Suprapubic skin (tissue), 3 donors: ENCODE measurements around the gene RAB22A.

Experiments
- POLR2A ChIP-seq, 2 donors: fragments of 450-650 bp; IDR thresholded peaks; one replicate each; pipeline ENCODE4 v1.6.1; 2017; ENCODE audit warnings: antibody characterized with exemption in 2 of 2, mild to moderate bottlenecking in 2 of 2, moderate library complexity in 2 of 2
- TF ChIP-seq, protein P1 (sequence below), 2 donors: fragments of 200-600 bp in 1 of 2; fragments of 450-650 bp in 1 of 2; sonication (generic) in 1 of 2; IDR thresholded peaks; one replicate each; pipeline ENCODE4 v1.5.1; 2016 to 2019; ENCODE audit warnings: antibody characterized with exemption in 2 of 2, mild to moderate bottlenecking in 1 of 2, moderate library complexity in 1 of 2

DNA sequence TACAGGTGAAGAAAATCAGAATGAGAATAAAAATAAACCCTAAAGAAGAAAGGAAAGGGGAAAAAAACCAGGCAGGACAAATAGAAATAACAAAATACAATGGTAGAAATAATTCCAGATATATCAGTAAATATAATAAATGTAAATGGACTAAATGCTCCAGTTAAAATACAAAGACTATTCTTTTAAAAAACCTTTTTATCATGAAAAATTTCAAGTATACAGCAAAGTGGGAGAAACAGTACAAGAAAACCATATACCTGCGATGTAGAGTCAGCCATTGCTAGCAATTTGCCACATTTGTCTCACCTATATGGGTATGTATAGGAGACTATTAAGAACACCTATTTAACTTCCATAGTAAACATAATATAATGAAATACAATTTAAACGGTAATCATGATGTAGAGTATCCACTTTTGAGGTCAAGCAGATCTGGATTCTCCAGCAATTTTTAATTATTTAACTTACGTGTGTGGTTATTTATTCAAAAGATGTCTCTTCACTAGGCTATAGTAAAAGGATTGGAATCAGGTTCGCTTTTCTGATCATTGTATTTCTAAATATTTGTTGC lies 78.6 kb downstream of the RAB22A start:
- TF ChIP-seq, protein P1, sequence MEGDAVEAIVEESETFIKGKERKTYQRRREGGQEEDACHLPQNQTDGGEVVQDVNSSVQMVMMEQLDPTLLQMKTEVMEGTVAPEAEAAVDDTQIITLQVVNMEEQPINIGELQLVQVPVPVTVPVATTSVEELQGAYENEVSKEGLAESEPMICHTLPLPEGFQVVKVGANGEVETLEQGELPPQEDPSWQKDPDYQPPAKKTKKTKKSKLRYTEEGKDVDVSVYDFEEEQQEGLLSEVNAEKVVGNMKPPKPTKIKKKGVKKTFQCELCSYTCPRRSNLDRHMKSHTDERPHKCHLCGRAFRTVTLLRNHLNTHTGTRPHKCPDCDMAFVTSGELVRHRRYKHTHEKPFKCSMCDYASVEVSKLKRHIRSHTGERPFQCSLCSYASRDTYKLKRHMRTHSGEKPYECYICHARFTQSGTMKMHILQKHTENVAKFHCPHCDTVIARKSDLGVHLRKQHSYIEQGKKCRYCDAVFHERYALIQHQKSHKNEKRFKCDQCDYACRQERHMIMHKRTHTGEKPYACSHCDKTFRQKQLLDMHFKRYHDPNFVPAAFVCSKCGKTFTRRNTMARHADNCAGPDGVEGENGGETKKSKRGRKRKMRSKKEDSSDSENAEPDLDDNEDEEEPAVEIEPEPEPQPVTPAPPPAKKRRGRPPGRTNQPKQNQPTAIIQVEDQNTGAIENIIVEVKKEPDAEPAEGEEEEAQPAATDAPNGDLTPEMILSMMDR (IDR thresholded peaks at IDR 0.05), result no peak
- TF ChIP-seq POLR2A (IDR thresholded peaks at IDR 0.05), result no peak
